Endothelial cell of umbilical vein (primary cell): ENCODE results near the gene KIAA2012. TPM values are rescaled to one million over a fixed set of nuclear protein-coding genes. Genes with fewer than 3 reads are reported as not detected.

ENCODE experiments used
- BruUV-seq: library from RNA; stranded (reverse); fragments of 400-500 nt; replicated peaks from 2 replicates; lab custom pipeline; 2021; lab: Mats Ljungman, UMichigan
- CTCF ChIA-PET: fragments of 300-600, 350-600 bp; sonication (Branson Sonifier 250); formaldehyde crosslinking; loops from one replicate; lab custom pipeline; 2021; ENCODE audit warnings: antibody characterized with exemption, inconsistent platforms; lab: Charles Lee
- POLR2A ChIA-PET: fragments of 300-600, 350-600 bp; sonication (Branson Sonifier 250); formaldehyde crosslinking; loops from one replicate; lab custom pipeline; 2021; ENCODE audit warnings: antibody characterized with exemption, inconsistent platforms; lab: Charles Lee
- DNase-seq: peaks from one replicate; pipeline ENCODE4 v3.0.0-alpha.2; 2011; ENCODE audit warnings: low read depth, low spot score
- FAIRE-seq: peaks from 2 replicates; lab custom pipeline; 2011; peaks lifted over from hg19 to GRCh38; lab: Jason Lieb, UNC
- H2AFZ ChIP-seq: 2 replicates; pipeline ENCODE4 v1.6.0; 2012; ENCODE audit warnings: low read depth, low read length, control low read depth, inconsistent platforms
- H3K27ac ChIP-seq: 2 replicates; pipeline ENCODE4 v1.5.1; 2011; ENCODE audit warnings: low read depth, mild to moderate bottlenecking, control low read depth, low read length, moderate library complexity; ENCODE audit not compliant: insufficient read depth
- H3K27me3 ChIP-seq, 2 experiments: 2 replicates each; pipeline versions ENCODE4 v1.6.0 to v1.6.1; 2011; ENCODE audit warnings: low read length in 2 of 2, mixed read lengths in 1 of 2; ENCODE audit not compliant: control insufficient read depth in 2 of 2, insufficient read depth in 2 of 2
- H3K36me3 ChIP-seq, 2 experiments: 2 replicates in 1 of 2; 3 replicates in 1 of 2; pipeline ENCODE4 v1.5.1; 2011; ENCODE audit warnings: low read length in 2 of 2, mild to moderate bottlenecking in 1 of 2, moderate library complexity in 1 of 2; ENCODE audit not compliant: control insufficient read depth in 2 of 2, insufficient read depth in 2 of 2; ENCODE audit errors: extremely low read depth in 1 of 2
- H3K4me1 ChIP-seq: 3 replicates; pipeline ENCODE4 v1.5.1; 2011; ENCODE audit warnings: mild to moderate bottlenecking, low read length; ENCODE audit not compliant: control insufficient read depth, insufficient read depth; ENCODE audit errors: extremely low read depth
- H3K4me2 ChIP-seq: 2 replicates; pipeline ENCODE4 v1.6.1; 2011; ENCODE audit warnings: low read length, control low read depth, mixed read lengths; ENCODE audit not compliant: insufficient read depth
- H3K4me3 ChIP-seq, 3 experiments: fragments of 200-600 bp in 1 of 3; sonication (generic), shearing (Covaris generic) in 1 of 3; replicated peaks in 1 of 3; 2 replicates each; pipeline ENCODE4 v1.5.1; 2011 to 2016; ENCODE audit warnings: control low read depth in 3 of 3, low read length in 3 of 3, mild to moderate bottlenecking in 2 of 3, inconsistent platforms in 1 of 3, low read depth in 1 of 3, moderate library complexity in 1 of 3; ENCODE audit not compliant: insufficient read depth in 1 of 3
- H3K79me2 ChIP-seq: 2 replicates; pipeline ENCODE4 v1.6.0; 2012; ENCODE audit warnings: low read length, inconsistent platforms; ENCODE audit not compliant: control insufficient read depth, insufficient read depth
- H3K9ac ChIP-seq: replicated peaks from 2 replicates; pipeline ENCODE3; 2011; ENCODE audit warnings: low read length, control low read depth; ENCODE audit not compliant: insufficient read depth; ENCODE audit errors: extremely low read depth
- H3K9me1 ChIP-seq: replicated peaks from 3 replicates; pipeline ENCODE4 v1.6.0; 2011; ENCODE audit warnings: mild to moderate bottlenecking, low read length; ENCODE audit not compliant: control insufficient read depth, insufficient read depth; ENCODE audit errors: extremely low read depth
- H3K9me3 ChIP-seq: replicated peaks from 2 replicates; pipeline ENCODE4 v1.5.1; 2012; ENCODE audit warnings: low read length, inconsistent platforms; ENCODE audit not compliant: control insufficient read depth, insufficient read depth
- H4K20me1 ChIP-seq: replicated peaks from 2 replicates; pipeline ENCODE3; 2011; ENCODE audit warnings: mild to moderate bottlenecking, low read length; ENCODE audit not compliant: control insufficient read depth, insufficient read depth; ENCODE audit errors: extremely low read depth
- CTCF ChIP-seq, 2 donors: IDR thresholded peaks; 1 replicate in 1 of 2; 2 replicates in 1 of 2; pipeline ENCODE4 v1.5.1; 2011; ENCODE audit warnings: low read length in 2 of 2, mild to moderate bottlenecking in 2 of 2, moderate library complexity in 2 of 2, control low read depth in 1 of 2, inconsistent platforms in 1 of 2, low read depth in 1 of 2; ENCODE audit not compliant: insufficient read depth in 1 of 2; ENCODE audit errors: extremely low read depth in 1 of 2
- EZH2 ChIP-seq: IDR thresholded peaks from 2 replicates; pipeline ENCODE4 v1.6.1; 2012; ENCODE audit warnings: borderline replicate concordance, low read depth, mild to moderate bottlenecking, moderate library complexity, low read length, inconsistent platforms; ENCODE audit not compliant: severe bottlenecking
- FOS ChIP-seq: IDR thresholded peaks from 2 replicates; pipeline ENCODE4 v1.6.1; 2011; ENCODE audit warnings: mild to moderate bottlenecking, low read length, moderate library complexity, borderline replicate concordance; ENCODE audit not compliant: insufficient read depth
- GATA2 ChIP-seq: IDR thresholded peaks from 2 replicates; pipeline ENCODE4 v1.7.0; 2011; ENCODE audit warnings: low read depth, mild to moderate bottlenecking, moderate library complexity, mixed read lengths, low read length; ENCODE audit not compliant: insufficient read length, insufficient read depth
- JUN ChIP-seq: IDR thresholded peaks from 2 replicates; pipeline ENCODE4 v1.6.1; 2011; ENCODE audit warnings: borderline replicate concordance, low read depth; ENCODE audit not compliant: insufficient read length, insufficient read depth
- MAX ChIP-seq: IDR thresholded peaks from 2 replicates; pipeline ENCODE4 v1.6.1; 2011; ENCODE audit not compliant: insufficient read depth, insufficient read length
- MYC ChIP-seq: IDR thresholded peaks from one replicate; pipeline ENCODE4 v1.6.1; 2011; ENCODE audit warnings: mild to moderate bottlenecking, low read depth, low read length
- POLR2A ChIP-seq: IDR thresholded peaks from 2 replicates; pipeline ENCODE4 v1.6.1; 2012; ENCODE audit warnings: low read depth, mild to moderate bottlenecking, control low read depth, low read length
- POLR2AphosphoS5 ChIP-seq: IDR thresholded peaks from 2 replicates; pipeline ENCODE4 v1.6.1; 2012; ENCODE audit warnings: low read depth, mild to moderate bottlenecking, control low read depth, low read length, moderate library complexity; ENCODE audit not compliant: insufficient read depth
- dilution Hi-C: fragments of 300-500 bp; cut with MboI; formaldehyde crosslinking; loops from one replicate; pipeline ENCODE4 v1.15.0; 2019; ENCODE audit warnings: low sequenced_read_pairs; ENCODE audit not compliant: extremely low pct_ligation_motif_present
- intact Hi-C: fragments of 100-400 bp; cut with micrococcal nuclease; formaldehyde crosslinking; loops from one replicate; pipeline ENCODE4 v1.10.0; 2022
- polyA plus RNA-seq, 4 experiments: library from polyadenylated mRNA; depleted of rRNA in 3 of 4; stranded (reverse) in 3 of 4; unstranded in 1 of 4; fragments of >200 nt; gene quantifications; 2 replicates each; pipeline versions ENCODE4 v1.2.1 to v1.2.3, GENCODE V29; 2011 to 2012; ENCODE audit warnings: missing spikeins in 1 of 4
- total RNA-seq: library from RNA; stranded (reverse); gene quantifications from 2 replicates; pipeline ENCODE4 v1.2.3, GENCODE V29; 2021

Gene KIAA2012
- total and polyA plus RNA-seq, 2 donors (not counting 3 experiments of a cell fraction or from before 2014, with no cell fraction given): not detected

DNA sequence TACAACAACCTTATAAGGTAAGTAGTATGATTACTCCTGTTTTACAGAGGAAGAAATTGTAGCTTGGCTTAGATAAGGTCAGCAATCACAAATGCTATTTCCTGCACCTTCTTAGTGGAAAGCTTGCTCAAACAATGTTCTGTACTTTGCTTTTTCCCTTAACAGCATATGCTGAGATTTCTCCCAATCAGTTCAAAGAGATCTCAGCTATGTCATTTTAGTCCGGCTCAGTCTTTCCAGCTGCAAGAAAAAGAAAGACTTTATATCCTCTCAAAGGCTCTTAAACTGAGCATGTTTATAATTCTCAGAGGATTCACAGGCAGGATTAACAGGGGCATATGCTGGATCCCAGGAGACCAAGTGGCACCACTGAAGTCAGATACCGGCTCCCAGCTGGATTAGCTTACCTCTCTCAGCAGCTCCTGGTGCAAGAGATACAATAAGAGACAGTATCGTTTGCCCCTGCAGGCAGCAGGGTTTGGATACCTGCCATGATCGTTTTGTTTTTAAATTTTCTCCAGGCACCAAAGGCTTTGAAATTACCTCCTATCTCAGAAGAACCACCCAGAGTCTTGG, 29.5 kb downstream of the KIAA2012 start:
- Histone ChIP-seq H3K27me3 (peaks cover 13 to 30% of the 10 kb centered on the region in 2 experiments), H3K4me3 (no peak overlapping the region), H3K4me1 (no peaks in the 10 kb centered on the region), H3K36me3 (no peaks in the 10 kb centered on the region), H3K4me2 (no peak overlapping the region), H3K9ac (no peak overlapping the region), H3K9me1 (no peaks in the 10 kb centered on the region), H3K79me2 (no peaks in the 10 kb centered on the region), H3K27ac (no peak overlapping the region), H4K20me1 (no peaks in the 10 kb centered on the region), H2AFZ (no peak overlapping the region), H3K9me3 (no peaks in the 10 kb centered on the region)
- FAIRE-seq (no peak), DNase-seq (no peak)
- ChIA-PET CTCF (interaction anchor here (1.2 to 3.0 kb wide), 3 partner anchors 76 to 243 kb away, joined by 3 to 11 read pairs (median 8); no protein-coding TSS in a partner anchor), POLR2A (no interaction called here)
- intact Hi-C loops (no loop called here), dilution Hi-C loops (no loop called here)
- TF ChIP-seq JUN (no peak), POLR2A (no peak), MYC (no peak), EZH2 (no peak), GATA2 (no peak), POLR2AphosphoS5 (no peak), FOS (no peak), CTCF (IDR thresholded peaks at IDR 0.05; ENCODE audit: extremely low read depth in 1 of 2, insufficient read depth in 1 of 2, low read depth in 1 of 2, low read length in 2 of 2) (no peak), MAX (no peak)
- no TSS peak for BruUV-seq
